Stimulated activated CD4-positive, alpha-beta T cell treated with anti-CD3 and anti-CD28 coated beads, TNF-alpha, amount 100 ng/mL, for 24 hours (primary cell): Measurements from ENCODE around the gene ITGA1.

ENCODE experiments used
- DNase-seq, 3 experiments: peaks; one replicate each; pipeline ENCODE4 v3.0.0-alpha.2; 2020; ENCODE audit warnings: low read depth in 3 of 3

The ITGA1 gene

GRCh38 chr5:52896534-52897237, 109.0 kb downstream of the ITGA1 start:
- DNase-seq = no peak

GRCh38 chr5:52897238-52897614, 109.5 kb downstream of the ITGA1 start:
- DNase-seq = no peak

GRCh38 chr5:52898961-52899680, 111.4 kb downstream of the ITGA1 start:
- no peak for DNase-seq

GRCh38 chr5:52903142-52903541, 115.4 kb downstream of the ITGA1 start:
- DNase-seq = no peak

- no peak for DNase-seq
These were observed 118.6 kb downstream of the ITGA1 start for GRCh38 chr5:52906343-52906742.

GRCh38 chr5:52906845-52907244, 119.1 kb downstream of the ITGA1 start:
- DNase-seq = no peak

GRCh38 chr5:52909192-52909591, 121.5 kb downstream of the ITGA1 start:
- no peak for DNase-seq

GRCh38 chr5:52910071-52910470, 122.4 kb downstream of the ITGA1 start:
- no peak for DNase-seq

- peak; percentile 16 to 24 (median 19) for DNase-seq
These were observed 127.6 kb downstream of the ITGA1 start for GRCh38 chr5:52915176-52915875.

- DNase-seq = no peak
These were observed 133.2 kb downstream of the ITGA1 start for GRCh38 chr5:52920929-52921328.

GRCh38 chr5:52922384-52922783, 134.7 kb downstream of the ITGA1 start:
- DNase-seq = no peak

- no peak for DNase-seq
These were observed 136.7 kb downstream of the ITGA1 start for GRCh38 chr5:52924456-52924855.

GRCh38 chr5:52925001-52925400, 137.3 kb downstream of the ITGA1 start:
- no peak for DNase-seq

- DNase-seq = no peak
These were observed 141.0 kb downstream of the ITGA1 start for GRCh38 chr5:52928689-52929088.

GRCh38 chr5:52938226-52938625, 150.5 kb downstream of the ITGA1 start:
- no peak for DNase-seq

GRCh38 chr5:52943285-52943684, 155.6 kb downstream of the ITGA1 start:
- no peak for DNase-seq

- DNase-seq = no peak
These were observed 156.1 kb downstream of the ITGA1 start for GRCh38 chr5:52943808-52944207.

GRCh38 chr5:52945040-52945439, 157.3 kb downstream of the ITGA1 start:
- no peak for DNase-seq

GRCh38 chr5:52947208-52947607, 159.5 kb downstream of the ITGA1 start:
- DNase-seq = no peak

GRCh38 chr5:52947851-52948250, 160.1 kb downstream of the ITGA1 start:
- DNase-seq = no peak

GRCh38 chr5:52948418-52949076, 160.8 kb downstream of the ITGA1 start:
- peak; percentile 19 to 50 (median 26) for DNase-seq

- no peak for DNase-seq
These were observed 163.0 kb downstream of the ITGA1 start for GRCh38 chr5:52950686-52951085.
